CD4-positive, alpha-beta T cell (primary cell): ENCODE data around the gene PTGFRN. TPM values are rescaled to one million over a fixed set of nuclear protein-coding genes. Genes with fewer than 3 reads are reported as not detected.

Source experiments
- ATAC-seq: fragments of 200-7000 bp; cut with Tn5 transposase; one replicate; pipeline ENCODE4 v1.10.0; 2022; ENCODE audit warnings: mild to moderate bottlenecking; ENCODE audit not compliant: poor library complexity
- CTCF ChIA-PET: fragments of 350-600 bp; sonication (Branson Sonifier 250); formaldehyde crosslinking; loops from one replicate; lab custom pipeline; 2021; ENCODE audit warnings: antibody characterized with exemption, inconsistent platforms; lab: Charles Lee
- POLR2A ChIA-PET: fragments of 350-600 bp; sonication (Branson Sonifier 250); formaldehyde crosslinking; loops from one replicate; lab custom pipeline; 2021; ENCODE audit warnings: antibody characterized with exemption, inconsistent platforms; lab: Charles Lee
- DNase-seq, 14 experiments: peaks; one replicate each; pipeline ENCODE4 v3.0.0-alpha.2; 2013 to 2020; ENCODE audit warnings: mixed read lengths in 2 of 14
- H3K27ac ChIP-seq, 2 donors: one replicate each; pipeline versions ENCODE4 v1.5.1 to v1.7.0; 2013; ENCODE audit warnings: low read length in 2 of 2, low read depth in 1 of 2, mild to moderate bottlenecking in 1 of 2
- H3K27me3 ChIP-seq, 2 experiments: 1 replicate in 1 of 2; 2 replicates in 1 of 2; pipeline versions ENCODE4 v1.6.1 to v1.7.0; 2013; ENCODE audit warnings: low read length in 2 of 2, control low read depth in 1 of 2, mild to moderate bottlenecking in 1 of 2, moderate library complexity in 1 of 2; ENCODE audit not compliant: insufficient read depth in 2 of 2, control insufficient read depth in 1 of 2
- H3K36me3 ChIP-seq: one replicate; pipeline ENCODE4 v1.6.1; 2013; ENCODE audit warnings: low read length, control low read depth; ENCODE audit not compliant: insufficient read depth
- H3K4me1 ChIP-seq: one replicate; pipeline ENCODE4 v1.6.1; 2013; ENCODE audit warnings: low read length, control low read depth; ENCODE audit not compliant: insufficient read depth
- H3K4me3 ChIP-seq: one replicate; pipeline ENCODE4 v1.5.1; 2013; ENCODE audit warnings: mild to moderate bottlenecking, low read length, moderate library complexity
- H3K9me3 ChIP-seq, 2 experiments: 1 replicate in 1 of 2; 2 replicates in 1 of 2; pipeline versions ENCODE4 v1.6.1 to v1.7.0; 2013; ENCODE audit warnings: low read length in 2 of 2, mild to moderate bottlenecking in 2 of 2, control low read depth in 1 of 2, moderate library complexity in 1 of 2; ENCODE audit not compliant: control insufficient read depth in 1 of 2, insufficient read depth in 1 of 2
- H3K27ac Mint-ChIP-seq: one replicate; pipeline ENCODE4 v1.8.0; 2020; ENCODE audit warnings: mixed read lengths
- H3K27me3 Mint-ChIP-seq: one replicate; pipeline ENCODE4 v1.8.0; 2021; ENCODE audit warnings: mixed read lengths
- H3K36me3 Mint-ChIP-seq: one replicate; pipeline ENCODE4 v1.8.0; 2021; ENCODE audit warnings: low read depth, mixed read lengths
- H3K4me1 Mint-ChIP-seq: one replicate; pipeline ENCODE4 v1.8.0; 2021; ENCODE audit warnings: low read depth, mixed read lengths
- H3K4me3 Mint-ChIP-seq: one replicate; pipeline ENCODE4 v1.8.0; 2020; ENCODE audit warnings: mild to moderate bottlenecking, mixed read lengths
- H3K9me3 Mint-ChIP-seq: one replicate; pipeline ENCODE4 v1.8.0; 2020; ENCODE audit warnings: mixed read lengths
- intact Hi-C, 2 experiments: fragments of 100-400 bp; cut with DNase I in 1 of 2; cut with micrococcal nuclease in 1 of 2; formaldehyde crosslinking; loops; one replicate each; pipeline versions ENCODE4 v1.15.1 to v1.9.0; 2023 to 2025; cut with DNase I, micrococcal nuclease
- total RNA-seq, 174 experiments: library from RNA in 2 of 174; stranded (reverse) in 2 of 174; gene quantifications; one replicate each; pipeline ENCODE4 v1.2.3 and lab custom pipeline; 2021 to 2026
- TF ChIP-seq, protein P1 (sequence below): fragments of 200-600 bp; IDR thresholded peaks from one replicate; pipeline ENCODE4 v1.8.0; 2022; ENCODE audit warnings: antibody characterized with exemption, mild to moderate bottlenecking

Gene PTGFRN
- total RNA-seq, 2 experiments from 2014 or later: 0.38 to 0.45 TPM

- H3K4me1 ChIP-seq: peaks cover 7% of the 10 kb centered on the region
- no peak overlapping the region for H3K4me3 Mint-ChIP-seq
- no peaks in the 10 kb centered on the region for H3K27me3 ChIP-seq
- H3K36me3 ChIP-seq: no peaks in the 10 kb centered on the region
- no peak overlapping the region for H3K27ac ChIP-seq
- no peaks in the 10 kb centered on the region for H3K36me3 Mint-ChIP-seq
- no peaks in the 10 kb centered on the region for H3K9me3 Mint-ChIP-seq
- intact Hi-C loops: loop anchor here in 1 of 2 experiments (5.0 to 10.0 kb wide), 3 partner anchors 56 to 166 kb away; no protein-coding TSS in a partner anchor
- H3K27me3 Mint-ChIP-seq: no peaks in the 10 kb centered on the region
- CTCF ChIA-PET: no interaction called here
- no peaks in the 10 kb centered on the region for H3K9me3 ChIP-seq
- DNase-seq (no peak), ATAC-seq (no peak)
- TF ChIP-seq, protein P1, sequence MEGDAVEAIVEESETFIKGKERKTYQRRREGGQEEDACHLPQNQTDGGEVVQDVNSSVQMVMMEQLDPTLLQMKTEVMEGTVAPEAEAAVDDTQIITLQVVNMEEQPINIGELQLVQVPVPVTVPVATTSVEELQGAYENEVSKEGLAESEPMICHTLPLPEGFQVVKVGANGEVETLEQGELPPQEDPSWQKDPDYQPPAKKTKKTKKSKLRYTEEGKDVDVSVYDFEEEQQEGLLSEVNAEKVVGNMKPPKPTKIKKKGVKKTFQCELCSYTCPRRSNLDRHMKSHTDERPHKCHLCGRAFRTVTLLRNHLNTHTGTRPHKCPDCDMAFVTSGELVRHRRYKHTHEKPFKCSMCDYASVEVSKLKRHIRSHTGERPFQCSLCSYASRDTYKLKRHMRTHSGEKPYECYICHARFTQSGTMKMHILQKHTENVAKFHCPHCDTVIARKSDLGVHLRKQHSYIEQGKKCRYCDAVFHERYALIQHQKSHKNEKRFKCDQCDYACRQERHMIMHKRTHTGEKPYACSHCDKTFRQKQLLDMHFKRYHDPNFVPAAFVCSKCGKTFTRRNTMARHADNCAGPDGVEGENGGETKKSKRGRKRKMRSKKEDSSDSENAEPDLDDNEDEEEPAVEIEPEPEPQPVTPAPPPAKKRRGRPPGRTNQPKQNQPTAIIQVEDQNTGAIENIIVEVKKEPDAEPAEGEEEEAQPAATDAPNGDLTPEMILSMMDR: no peak
- POLR2A ChIA-PET: interaction anchor here (1.5 kb wide), 1 partner anchor 53 kb away, joined by 4 read pairs; no protein-coding TSS in a partner anchor
- H3K27ac Mint-ChIP-seq: no peak overlapping the region
- H3K4me1 Mint-ChIP-seq: peaks cover 25% of the 10 kb centered on the region
- H3K4me3 ChIP-seq: no peak overlapping the region
Measured at GRCh38 chr1:116931016-116931918, 21.6 kb downstream of the PTGFRN start.

DNA sequence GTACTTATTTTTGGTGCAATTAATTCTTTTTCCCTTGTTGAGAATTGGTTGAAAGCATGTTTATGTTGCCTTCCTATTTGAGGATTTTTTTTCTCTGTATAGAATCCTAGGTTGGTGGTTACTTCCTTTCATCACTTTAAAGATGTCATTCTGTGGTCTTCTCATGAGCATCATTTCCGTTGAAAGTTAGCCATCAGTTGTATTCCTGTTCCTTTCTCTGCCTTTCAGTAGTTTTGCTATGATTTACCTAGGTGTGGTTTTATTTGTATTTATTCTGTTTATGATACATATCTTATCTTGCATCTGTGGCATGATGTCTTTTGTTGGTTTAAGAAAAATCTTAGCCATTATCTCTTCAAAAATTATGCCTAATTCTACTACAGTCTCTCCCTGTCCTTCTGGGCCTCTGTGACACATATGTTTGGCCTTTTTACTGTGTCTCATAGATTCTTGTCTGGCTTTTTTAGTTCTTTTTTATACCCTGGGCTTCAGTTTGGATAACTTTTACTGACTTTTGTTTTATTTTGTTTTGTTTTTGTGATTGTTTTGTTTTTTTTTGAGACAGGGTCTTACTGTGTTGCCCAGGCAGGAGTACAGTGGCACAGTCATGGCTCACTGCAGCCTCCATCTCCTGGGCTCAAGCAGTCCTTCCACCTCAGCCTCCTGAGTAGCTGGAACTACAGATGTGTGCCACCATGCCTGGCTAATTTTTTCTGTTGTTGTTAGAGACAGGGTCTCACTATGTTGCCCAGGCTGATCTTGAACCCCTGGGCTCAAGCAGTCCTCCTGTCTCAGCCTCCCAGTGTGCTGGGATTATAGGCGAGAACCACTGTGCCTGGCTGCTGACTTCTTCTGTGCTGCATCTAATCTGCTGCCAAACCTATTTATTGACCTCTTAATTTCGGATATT lies 24.1 kb downstream of the PTGFRN start:
- Mint-ChIP-seq H3K4me3 (no peak overlapping the region), H3K9me3 (no peaks in the 10 kb centered on the region), H3K4me1 (peaks cover 25% of the 10 kb centered on the region), H3K27me3 (no peaks in the 10 kb centered on the region), H3K27ac (peak overlapping the region; percentile 76), H3K36me3 (no peaks in the 10 kb centered on the region)
- ChIA-PET CTCF (interaction anchor here (0.8 to 1.4 kb wide), 4 partner anchors 18 to 197 kb away, joined by 3 to 6 read pairs (median 4); no protein-coding TSS in a partner anchor), POLR2A (interaction anchor here (0.5 to 1.6 kb wide), 6 partner anchors 8 to 196 kb away, joined by 3 to 7 read pairs (median 4); no protein-coding TSS in a partner anchor)
- no peaks in the 10 kb centered on the region for H3K36me3 ChIP-seq
- H3K27ac ChIP-seq: peak overlapping the region in 1 of 2 donors; percentile 3
- H3K4me1 ChIP-seq: peaks cover 7% of the 10 kb centered on the region
- ATAC-seq (peak; percentile 93), DNase-seq (peak in 3 of 14 experiments; percentile 71 to 77 (median 76))
- H3K27me3 ChIP-seq: no peaks in the 10 kb centered on the region
- no peak overlapping the region for H3K4me3 ChIP-seq
- TF ChIP-seq, protein P1: no peak
- intact Hi-C loops: loop anchor here in 1 of 2 experiments (1.0 to 10.0 kb wide), 6 partner anchors 53 to 196 kb away; no protein-coding TSS in a partner anchor
- no peaks in the 10 kb centered on the region for H3K9me3 ChIP-seq
